Measurements from ENCODE around the gene BMPER. TPM values are rescaled to one million over a fixed set of nuclear protein-coding genes. Genes with fewer than 3 reads are reported as not detected.

BMPER gene
- total and polyA plus RNA-seq, 8 donors, result 7.4 to 47.7 (median 39.6) TPM

- intact Hi-C loops (cut with DNase I), result no loop called here
- DNase-seq, result no peak
These were observed 65.2 kb downstream of the BMPER start for GRCh38 chr7:33970536-33970935.

GRCh38 chr7:33971106-33971505 is 65.8 kb downstream of the BMPER start:
- intact Hi-C loops (cut with DNase I), result no loop called here
- ATAC-seq, result no peak
- H3K36me3 ChIP-seq, result no peaks in the 10 kb centered on the region
- no peak overlapping the region for H3K27ac ChIP-seq
- DNase-seq, result no peak
- H3K27me3 ChIP-seq, result no peaks in the 10 kb centered on the region
- TF ChIP-seq CTCF (IDR thresholded peaks at IDR 0.05), result no peak
- no peak overlapping the region for H3K4me3 ChIP-seq
- H3K4me1 ChIP-seq, result no peaks in the 10 kb centered on the region
- H3K9me3 ChIP-seq, result no peaks in the 10 kb centered on the region

More at GRCh38 chr7:33970536-33970935, 65.2 kb downstream of the BMPER start:
- no peak overlapping the region for H3K27ac ChIP-seq
- no peaks in the 10 kb centered on the region for H3K36me3 ChIP-seq
- no peaks in the 10 kb centered on the region for H3K27me3 ChIP-seq
- no peak overlapping the region for H3K4me3 ChIP-seq
- TF ChIP-seq CTCF (IDR thresholded peaks at IDR 0.05), result no peak
- no peak for ATAC-seq
- no peaks in the 10 kb centered on the region for H3K4me1 ChIP-seq
- H3K9me3 ChIP-seq, result no peaks in the 10 kb centered on the region

- no peaks in the 10 kb centered on the region for H3K27me3 ChIP-seq
- H3K4me1 ChIP-seq, result no peaks in the 10 kb centered on the region
- no peak for DNase-seq
- intact Hi-C loops (cut with DNase I), result no loop called here
- H3K9me3 ChIP-seq, result no peaks in the 10 kb centered on the region
- H3K4me3 ChIP-seq, result no peak overlapping the region
- no peaks in the 10 kb centered on the region for H3K36me3 ChIP-seq
- ATAC-seq, result no peak
- no peak overlapping the region for H3K27ac ChIP-seq
- no peak for TF ChIP-seq CTCF (IDR thresholded peaks at IDR 0.05)
These were observed 68.1 kb downstream of the BMPER start for GRCh38 chr7:33973231-33974015.

- TF ChIP-seq CTCF (IDR thresholded peaks at IDR 0.05), result no peak
- Histone ChIP-seq H3K27me3 (no peaks in the 10 kb centered on the region), H3K36me3 (no peaks in the 10 kb centered on the region), H3K9me3 (no peaks in the 10 kb centered on the region), H3K4me1 (no peaks in the 10 kb centered on the region), H3K4me3 (no peak overlapping the region), H3K27ac (no peak overlapping the region)
- DNase-seq (no peak), ATAC-seq (no peak)
- intact Hi-C loops (cut with DNase I), result no loop called here
These were observed 74.0 kb downstream of the BMPER start for GRCh38 chr7:33979300-33979806.

- Histone ChIP-seq H3K36me3 (no peaks in the 10 kb centered on the region), H3K27me3 (no peaks in the 10 kb centered on the region), H3K9me3 (no peaks in the 10 kb centered on the region), H3K4me3 (no peak overlapping the region), H3K27ac (no peak overlapping the region), H3K4me1 (no peaks in the 10 kb centered on the region)
- ATAC-seq, result peak; percentile 27
- intact Hi-C loops (cut with DNase I), result no loop called here
- no peak for TF ChIP-seq CTCF (IDR thresholded peaks at IDR 0.05)
- peak in 2 of 4 donors; percentile 14 to 18 for DNase-seq
These were observed 74.5 kb downstream of the BMPER start for GRCh38 chr7:33979807-33980355.

All from left lung (tissue), 10 donors.